NB4 (cell line): ENCODE results near the gene AGAP1.
A peak's percentile ranks its signal among the peaks of the same experiment; 100 is the strongest.
"Not testable (repeated sequence)": the region's sequence is repeated elsewhere in the genome, so short reads cannot be mapped to it uniquely, and the experiment has no call there.

Experiments used
- DNase-seq: peaks from one replicate; pipeline ENCODE4 v3.0.0; 2010; ENCODE audit warnings: low read depth
- H3K4me3 ChIP-seq: one replicate; pipeline ENCODE4 v1.5.1; 2011; ENCODE audit warnings: mild to moderate bottlenecking, low read depth, low read length, moderate library complexity
- MYC ChIP-seq: IDR thresholded peaks from 2 replicates; pipeline ENCODE4 v1.6.1; 2011; ENCODE audit warnings: low read depth, low read length
- POLR2A ChIP-seq: IDR thresholded peaks from 2 replicates; pipeline ENCODE4 v1.6.1; 2011; ENCODE audit warnings: mild to moderate bottlenecking; ENCODE audit not compliant: insufficient read length; ENCODE audit errors: extremely low read depth
- TF ChIP-seq, protein P1 (sequence below): IDR thresholded peaks from 2 replicates; pipeline ENCODE4 v1.6.1; 2011; ENCODE audit warnings: low read depth, low read length
- TF ChIP-seq, protein P2 (sequence below): IDR thresholded peaks from one replicate; pipeline ENCODE4 v1.5.1; 2012; ENCODE audit warnings: low read depth, low read length

Gene AGAP1

DNA sequence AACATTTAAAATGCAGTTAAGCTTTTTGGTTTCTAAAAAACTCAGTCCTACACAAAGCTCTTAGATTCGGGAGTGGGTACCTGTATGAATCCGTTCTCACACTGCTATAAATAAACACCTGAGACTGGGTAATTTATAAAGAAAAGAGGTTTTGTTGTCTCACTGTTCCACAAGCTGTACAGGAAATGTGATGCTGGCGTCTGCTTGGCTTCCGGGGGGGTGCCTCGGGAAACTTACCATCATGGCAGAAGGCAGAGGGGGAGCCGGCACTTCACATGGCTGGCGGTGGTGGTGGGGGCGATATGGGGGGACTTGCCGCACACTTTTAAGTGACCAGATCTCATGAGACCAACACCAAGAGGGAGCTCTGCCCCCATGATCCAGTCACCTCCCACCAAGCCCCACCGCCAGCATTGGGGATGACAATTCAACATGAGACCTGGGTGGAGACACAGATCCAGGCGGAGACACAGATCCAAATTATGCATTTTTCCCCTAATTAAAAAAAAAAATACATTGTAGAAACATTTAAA lies 451.8 kb downstream of the AGAP1 start:
- H3K4me3 ChIP-seq = no peak overlapping the region
- DNase-seq = no peak
- TF ChIP-seq POLR2A = no peak
- TF ChIP-seq MYC = no peak
- TF ChIP-seq, protein P1, sequence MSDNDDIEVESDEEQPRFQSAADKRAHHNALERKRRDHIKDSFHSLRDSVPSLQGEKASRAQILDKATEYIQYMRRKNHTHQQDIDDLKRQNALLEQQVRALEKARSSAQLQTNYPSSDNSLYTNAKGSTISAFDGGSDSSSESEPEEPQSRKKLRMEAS = no peak
- TF ChIP-seq, protein P2, sequence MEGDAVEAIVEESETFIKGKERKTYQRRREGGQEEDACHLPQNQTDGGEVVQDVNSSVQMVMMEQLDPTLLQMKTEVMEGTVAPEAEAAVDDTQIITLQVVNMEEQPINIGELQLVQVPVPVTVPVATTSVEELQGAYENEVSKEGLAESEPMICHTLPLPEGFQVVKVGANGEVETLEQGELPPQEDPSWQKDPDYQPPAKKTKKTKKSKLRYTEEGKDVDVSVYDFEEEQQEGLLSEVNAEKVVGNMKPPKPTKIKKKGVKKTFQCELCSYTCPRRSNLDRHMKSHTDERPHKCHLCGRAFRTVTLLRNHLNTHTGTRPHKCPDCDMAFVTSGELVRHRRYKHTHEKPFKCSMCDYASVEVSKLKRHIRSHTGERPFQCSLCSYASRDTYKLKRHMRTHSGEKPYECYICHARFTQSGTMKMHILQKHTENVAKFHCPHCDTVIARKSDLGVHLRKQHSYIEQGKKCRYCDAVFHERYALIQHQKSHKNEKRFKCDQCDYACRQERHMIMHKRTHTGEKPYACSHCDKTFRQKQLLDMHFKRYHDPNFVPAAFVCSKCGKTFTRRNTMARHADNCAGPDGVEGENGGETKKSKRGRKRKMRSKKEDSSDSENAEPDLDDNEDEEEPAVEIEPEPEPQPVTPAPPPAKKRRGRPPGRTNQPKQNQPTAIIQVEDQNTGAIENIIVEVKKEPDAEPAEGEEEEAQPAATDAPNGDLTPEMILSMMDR = no peak

DNA sequence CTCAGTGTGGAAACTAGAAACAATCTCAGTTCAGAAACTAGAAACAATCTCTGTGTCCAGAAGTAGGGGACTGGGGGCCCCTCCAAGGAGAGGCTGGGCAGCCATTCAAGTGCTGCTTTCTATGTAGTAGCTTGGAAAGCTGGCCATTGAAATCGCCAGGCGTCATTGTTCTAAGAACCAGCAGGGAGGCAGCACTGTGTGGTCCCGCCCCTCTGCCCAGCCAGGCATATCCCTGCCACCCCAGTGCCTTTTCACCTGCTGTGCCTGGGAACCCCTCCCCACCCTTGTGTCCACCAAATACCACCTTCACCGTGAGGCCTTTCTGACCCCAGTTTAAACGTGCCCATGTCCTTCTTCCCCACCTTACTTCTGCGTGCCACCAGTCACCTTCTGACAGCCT lies 452.7 kb downstream of the AGAP1 start:
- no peak for DNase-seq
- H3K4me3 ChIP-seq = no peak overlapping the region
- no peak for TF ChIP-seq POLR2A
- no peak for TF ChIP-seq MYC

DNA sequence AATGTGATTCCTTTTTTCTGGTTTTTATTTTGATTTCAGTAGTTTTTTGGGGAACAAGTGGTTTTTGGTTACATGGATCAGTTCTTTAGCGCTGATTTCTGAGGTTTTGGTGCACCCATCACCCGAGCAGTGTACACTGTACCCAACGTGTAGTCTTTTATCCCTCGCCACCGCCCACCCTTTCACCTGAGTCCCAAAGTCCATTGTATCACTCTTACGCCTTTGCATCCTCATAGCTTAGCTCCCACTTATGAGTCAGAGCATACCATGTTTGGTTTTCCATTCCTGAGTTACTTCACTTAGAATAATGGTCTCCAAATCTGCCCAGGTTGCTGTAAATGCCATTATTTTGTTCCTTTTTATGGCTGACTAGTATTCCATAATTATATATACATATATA lies 453.2 kb downstream of the AGAP1 start:
- H3K4me3 ChIP-seq, DNase-seq: not testable (repeated sequence)

DNA sequence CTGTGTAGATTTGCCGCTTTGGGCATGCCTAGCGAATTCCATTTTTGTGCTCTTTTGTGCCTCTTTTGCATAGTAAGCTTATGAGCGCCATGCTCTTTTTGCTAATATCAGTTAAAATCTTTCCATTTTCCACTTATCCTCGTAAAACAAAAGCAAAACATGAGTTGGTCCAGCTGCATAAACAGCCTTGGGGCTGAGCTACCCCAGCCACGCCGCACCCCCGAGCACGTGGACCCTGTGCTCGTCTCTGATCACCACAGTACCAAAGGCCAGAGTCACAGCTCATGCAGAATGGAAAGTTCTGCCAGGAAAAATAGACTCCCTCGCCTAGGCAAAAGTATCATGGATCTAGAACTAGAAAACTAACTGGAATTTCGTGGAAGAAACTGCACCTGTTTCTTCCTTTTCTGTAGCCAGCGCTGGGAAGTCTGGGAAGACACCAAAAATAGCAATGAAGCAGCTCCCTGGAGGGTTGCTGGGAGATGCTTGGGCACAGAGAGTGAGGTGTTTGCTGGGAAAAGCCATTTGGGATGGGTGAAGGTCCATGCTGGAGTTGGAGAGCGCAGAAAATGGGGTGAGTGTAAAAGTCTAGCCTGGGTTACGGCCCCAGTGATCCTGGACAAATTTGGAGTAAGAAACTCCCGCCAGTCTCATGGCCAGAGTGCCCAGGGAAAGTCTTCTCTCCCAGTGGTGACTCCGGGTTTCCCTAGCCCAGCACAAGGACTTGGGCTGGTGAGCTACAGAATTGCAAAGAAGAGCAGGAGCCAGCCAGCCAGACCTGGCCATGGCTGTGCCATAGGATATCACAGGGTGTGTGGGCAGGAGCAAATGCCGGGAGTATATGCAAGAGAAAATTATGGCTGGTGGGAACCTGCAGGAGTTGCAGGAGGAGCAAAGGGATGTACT lies 456.0 kb downstream of the AGAP1 start:
- TF ChIP-seq, protein P2 = no peak
- TF ChIP-seq POLR2A = no peak
- TF ChIP-seq, protein P1 = no peak
- no peak overlapping the region for H3K4me3 ChIP-seq

DNA sequence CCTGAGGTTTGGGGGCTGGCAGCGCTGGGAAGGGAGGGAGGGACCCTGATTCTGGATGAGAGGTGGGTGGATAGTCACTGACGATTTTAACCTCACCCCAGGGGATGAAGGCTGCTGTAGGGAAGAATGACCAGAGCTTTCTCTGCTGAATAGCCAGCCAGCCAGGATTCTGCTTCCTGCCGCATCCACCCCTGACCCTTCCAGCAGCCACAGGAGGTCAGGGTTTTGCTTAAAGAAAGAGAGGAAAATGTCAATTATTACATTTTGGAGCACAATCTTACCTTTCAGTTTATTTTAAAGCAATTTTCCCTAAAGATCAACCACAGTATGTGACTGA lies 456.6 kb downstream of the AGAP1 start:
- TF ChIP-seq, protein P1 = no peak
- TF ChIP-seq POLR2A = no peak
- no peak for TF ChIP-seq MYC
- TF ChIP-seq, protein P2 = no peak

More for the DNA sequence above, 456.0 kb downstream of the AGAP1 start:
- no peak for DNase-seq

DNA sequence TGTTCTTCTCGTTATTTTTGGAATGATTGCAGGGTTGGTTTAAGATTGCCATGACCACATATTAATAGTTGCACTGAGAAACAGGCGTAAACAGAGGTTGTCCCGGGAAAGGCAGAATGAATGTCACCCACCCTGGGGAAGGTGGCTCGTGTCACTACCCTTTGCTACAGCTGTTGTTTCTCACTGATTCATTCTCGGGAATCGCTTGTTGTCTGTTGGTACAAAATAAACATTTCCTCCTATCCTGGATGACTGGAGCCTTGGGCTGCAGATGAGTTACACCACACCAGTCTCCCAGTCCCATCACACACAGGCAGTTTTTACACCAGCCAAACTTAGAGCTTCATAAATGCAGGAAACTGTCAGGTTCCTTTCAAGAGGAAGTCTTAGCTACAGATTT lies 457.6 kb downstream of the AGAP1 start:
- peak; percentile 43 for DNase-seq
- peak overlapping the region; percentile 21 for H3K4me3 ChIP-seq
- no peak for TF ChIP-seq POLR2A
- no peak for TF ChIP-seq MYC
- TF ChIP-seq, protein P2 = no peak
- TF ChIP-seq, protein P1 = no peak

More for the DNA sequence above, 456.6 kb downstream of the AGAP1 start:
- H3K4me3 ChIP-seq = no peak overlapping the region
- DNase-seq = no peak

DNA sequence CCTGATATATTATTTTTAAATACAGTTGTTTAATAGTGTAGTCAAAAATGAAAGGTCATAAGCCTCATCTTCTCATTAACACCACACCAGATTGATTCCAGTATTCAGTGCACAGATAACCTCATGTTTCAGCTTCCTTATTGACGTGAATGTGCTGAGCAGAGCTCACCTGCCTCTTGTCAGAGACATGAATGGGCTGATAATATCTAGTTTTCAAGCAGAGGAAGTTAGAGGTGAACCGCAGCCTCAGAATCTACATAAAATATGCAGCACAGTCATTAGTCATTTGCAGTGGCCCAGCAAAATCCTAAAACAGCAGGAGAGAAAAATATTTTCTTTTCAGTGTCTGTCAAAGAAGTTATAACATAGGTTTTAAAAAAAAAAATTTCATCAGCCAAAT lies 458.1 kb downstream of the AGAP1 start:
- TF ChIP-seq, protein P1 = no peak
- TF ChIP-seq POLR2A = no peak
- TF ChIP-seq, protein P2 = no peak
- TF ChIP-seq MYC = no peak
- peak overlapping the region; percentile 21 for H3K4me3 ChIP-seq
- DNase-seq = peak; percentile 89
